Natural killer cell (primary cell): Measurements from ENCODE around the gene KLHL3. TPM values are rescaled to one million over a fixed set of nuclear protein-coding genes. Genes with fewer than 3 reads are reported as not detected.

Experiments
- ATAC-seq, 3 donors: fragments of 150-1000 bp in 2 of 3; fragments of 200-7000 bp in 1 of 3; cut with Tn5 transposase; 1 replicate in 1 of 3; 2 replicates in 2 of 3; pipeline ENCODE4 v1.10.0; 2021; ENCODE audit warnings: mild to moderate bottlenecking in 2 of 3, moderate library complexity in 2 of 3
- DNase-seq, 2 donors: peaks; one replicate each; pipeline versions ENCODE4 v3.0.0 to v3.0.0-alpha.2; 2013 to 2021; ENCODE audit warnings: mixed read lengths in 1 of 2
- H3K27ac ChIP-seq: one replicate; pipeline ENCODE4 v1.5.1; 2013; ENCODE audit warnings: mild to moderate bottlenecking, low read length
- H3K27me3 ChIP-seq: one replicate; pipeline ENCODE4 v1.6.1; 2013; ENCODE audit warnings: low read length; ENCODE audit not compliant: control insufficient read depth, insufficient read depth
- H3K36me3 ChIP-seq: one replicate; pipeline ENCODE4 v1.6.1; 2013; ENCODE audit warnings: low read length; ENCODE audit not compliant: control insufficient read depth, insufficient read depth
- H3K4me1 ChIP-seq: one replicate; pipeline ENCODE4 v1.6.1; 2013; ENCODE audit warnings: low read length; ENCODE audit not compliant: control insufficient read depth, insufficient read depth
- H3K4me3 ChIP-seq: one replicate; pipeline ENCODE4 v1.5.1; 2013; ENCODE audit warnings: low read length
- H3K9me3 ChIP-seq: one replicate; pipeline ENCODE4 v1.6.1; 2013; ENCODE audit warnings: low read length; ENCODE audit not compliant: control insufficient read depth, insufficient read depth
- H3K27ac Mint-ChIP-seq, 2 donors: one replicate each; pipeline ENCODE4 v1.8.0; 2022; ENCODE audit warnings: mild to moderate bottlenecking in 2 of 2, mixed read lengths in 2 of 2, moderate library complexity in 1 of 2
- H3K27me3 Mint-ChIP-seq, 2 donors: one replicate each; pipeline ENCODE4 v1.8.0; 2022; ENCODE audit warnings: low read depth in 2 of 2, mixed read lengths in 2 of 2
- H3K36me3 Mint-ChIP-seq: one replicate; pipeline ENCODE4 v1.8.0; 2022; ENCODE audit warnings: mixed read lengths
- H3K4me1 Mint-ChIP-seq, 2 donors: one replicate each; pipeline ENCODE4 v1.8.0; 2022; ENCODE audit warnings: mixed read lengths in 2 of 2
- H3K4me3 Mint-ChIP-seq: one replicate; pipeline ENCODE4 v1.8.0; 2022; ENCODE audit warnings: mild to moderate bottlenecking, moderate library complexity, mixed read lengths
- H3K9me3 Mint-ChIP-seq, 2 donors: one replicate each; pipeline ENCODE4 v1.8.0; 2022; ENCODE audit warnings: mixed read lengths in 2 of 2
- WGBS: methylation state at CpG from one replicate; pipeline ENCODE4 v1.1.7; 2013; ENCODE audit warnings: missing lambda C conversion rate; ENCODE audit not compliant: insufficient coverage; 5-methylcytosine and 5-hydroxymethylcytosine counted together
- intact Hi-C: fragments of 100-400 bp; cut with micrococcal nuclease; formaldehyde crosslinking; loops from one replicate; pipeline ENCODE4 v1.14.2; 2022
- total RNA-seq, 4 donors: library from RNA; stranded (reverse); fragments of 120-200 nt in 1 of 4; gene quantifications; one replicate each; pipeline versions ENCODE4 v1.2.3 to v1.2.4, GENCODE V29; 2013 to 2022
- TF ChIP-seq, protein P1 (sequence below): fragments of 200-600 bp; IDR thresholded peaks from one replicate; pipeline ENCODE4 v1.8.0; 2022; ENCODE audit warnings: antibody characterized with exemption

KLHL3 gene, protein sequence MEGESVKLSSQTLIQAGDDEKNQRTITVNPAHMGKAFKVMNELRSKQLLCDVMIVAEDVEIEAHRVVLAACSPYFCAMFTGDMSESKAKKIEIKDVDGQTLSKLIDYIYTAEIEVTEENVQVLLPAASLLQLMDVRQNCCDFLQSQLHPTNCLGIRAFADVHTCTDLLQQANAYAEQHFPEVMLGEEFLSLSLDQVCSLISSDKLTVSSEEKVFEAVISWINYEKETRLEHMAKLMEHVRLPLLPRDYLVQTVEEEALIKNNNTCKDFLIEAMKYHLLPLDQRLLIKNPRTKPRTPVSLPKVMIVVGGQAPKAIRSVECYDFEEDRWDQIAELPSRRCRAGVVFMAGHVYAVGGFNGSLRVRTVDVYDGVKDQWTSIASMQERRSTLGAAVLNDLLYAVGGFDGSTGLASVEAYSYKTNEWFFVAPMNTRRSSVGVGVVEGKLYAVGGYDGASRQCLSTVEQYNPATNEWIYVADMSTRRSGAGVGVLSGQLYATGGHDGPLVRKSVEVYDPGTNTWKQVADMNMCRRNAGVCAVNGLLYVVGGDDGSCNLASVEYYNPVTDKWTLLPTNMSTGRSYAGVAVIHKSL
- 10 to 100 TPM; 11.2 to 14.0 (median 13.2) TPM for total RNA-seq
- total RNA-seq (2013): 7.7 TPM

GRCh38 chr5:137735555-137736284 is at the start of gene KLHL3:
TSS of gene KLHL3 (minus strand) at chr5:137736089. CDS start at chr5:137735646, 443 bp downstream.
- peak; percentile 59 to 63 (median 63) for ATAC-seq
- peaks cover 0 to 6% of the 10 kb centered on the region in 2 donors for H3K4me1 Mint-ChIP-seq
- intact Hi-C loops: no loop called here
- Histone ChIP-seq H3K27me3 (no peaks in the 10 kb centered on the region), H3K36me3 (no peaks in the 10 kb centered on the region), H3K4me3 (peak within 1 kb of the TSS; percentile 43), H3K9me3 (no peaks in the 10 kb centered on the region), H3K4me1 (peaks cover 31% of the 10 kb centered on the region), H3K27ac (peak within 1 kb of the TSS; percentile 37)
- H3K9me3 Mint-ChIP-seq: no peaks in the 10 kb centered on the region
- H3K27me3 Mint-ChIP-seq: no peaks in the 10 kb centered on the region
- H3K4me3 Mint-ChIP-seq: no peak within 1 kb of the TSS
- H3K36me3 Mint-ChIP-seq: no peaks in the 10 kb centered on the region
- TF ChIP-seq, protein P1, sequence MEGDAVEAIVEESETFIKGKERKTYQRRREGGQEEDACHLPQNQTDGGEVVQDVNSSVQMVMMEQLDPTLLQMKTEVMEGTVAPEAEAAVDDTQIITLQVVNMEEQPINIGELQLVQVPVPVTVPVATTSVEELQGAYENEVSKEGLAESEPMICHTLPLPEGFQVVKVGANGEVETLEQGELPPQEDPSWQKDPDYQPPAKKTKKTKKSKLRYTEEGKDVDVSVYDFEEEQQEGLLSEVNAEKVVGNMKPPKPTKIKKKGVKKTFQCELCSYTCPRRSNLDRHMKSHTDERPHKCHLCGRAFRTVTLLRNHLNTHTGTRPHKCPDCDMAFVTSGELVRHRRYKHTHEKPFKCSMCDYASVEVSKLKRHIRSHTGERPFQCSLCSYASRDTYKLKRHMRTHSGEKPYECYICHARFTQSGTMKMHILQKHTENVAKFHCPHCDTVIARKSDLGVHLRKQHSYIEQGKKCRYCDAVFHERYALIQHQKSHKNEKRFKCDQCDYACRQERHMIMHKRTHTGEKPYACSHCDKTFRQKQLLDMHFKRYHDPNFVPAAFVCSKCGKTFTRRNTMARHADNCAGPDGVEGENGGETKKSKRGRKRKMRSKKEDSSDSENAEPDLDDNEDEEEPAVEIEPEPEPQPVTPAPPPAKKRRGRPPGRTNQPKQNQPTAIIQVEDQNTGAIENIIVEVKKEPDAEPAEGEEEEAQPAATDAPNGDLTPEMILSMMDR: no peak
- no peak within 1 kb of the TSS for H3K27ac Mint-ChIP-seq
- peak; percentile 18 to 59 for DNase-seq
- 7% methylated on average over 12 of the region's 12 CpGs for WGBS

GRCh38 chr5:137782984-137783536 is 47.2 kb upstream of the KLHL3 start:
- no peak overlapping the region for H3K4me3 ChIP-seq
- no peaks in the 10 kb centered on the region for H3K36me3 ChIP-seq
- TF ChIP-seq, protein P1: no peak
- H3K4me1 ChIP-seq: no peaks in the 10 kb centered on the region
- no peak overlapping the region for H3K27ac ChIP-seq
- no peaks in the 10 kb centered on the region for H3K9me3 ChIP-seq
- peaks cover 0 to 4% of the 10 kb centered on the region in 2 donors for H3K27me3 Mint-ChIP-seq
- ATAC-seq (no peak), DNase-seq (no peak)
- H3K36me3 Mint-ChIP-seq: no peaks in the 10 kb centered on the region
- H3K27me3 ChIP-seq: no peaks in the 10 kb centered on the region
- H3K4me1 Mint-ChIP-seq: no peaks in the 10 kb centered on the region
- H3K9me3 Mint-ChIP-seq: no peaks in the 10 kb centered on the region
- intact Hi-C loops: loop anchor here (10.0 kb wide), 1 partner anchor 282 kb away; no protein-coding TSS in a partner anchor
- WGBS: 88% methylated on average over 4 of the region's 4 CpGs
- no peak overlapping the region for H3K4me3 Mint-ChIP-seq
- H3K27ac Mint-ChIP-seq: no peak overlapping the region

DNA sequence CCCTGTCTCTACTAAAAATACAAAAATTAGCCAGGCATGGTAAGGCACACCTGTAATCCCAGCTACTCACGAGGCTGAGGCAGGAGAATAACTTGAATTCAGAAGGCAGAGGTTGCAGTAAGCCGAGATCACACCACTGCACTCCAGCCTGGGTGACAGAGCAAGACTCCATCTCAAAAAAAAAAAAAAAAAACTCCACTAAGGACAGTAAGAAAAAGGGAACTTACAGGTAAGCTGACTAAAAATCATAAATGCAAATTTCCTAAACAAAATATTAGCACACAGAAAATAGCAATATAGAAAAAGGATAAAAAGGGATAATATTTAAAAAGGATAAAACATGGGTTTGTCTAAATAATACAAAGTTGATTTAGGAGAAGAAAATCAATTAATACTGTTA is 46.2 kb upstream of the KLHL3 start:
- DNase-seq (no peak), ATAC-seq (no peak)
- intact Hi-C loops: loop anchor here (10.0 kb wide), 1 partner anchor 283 kb away; no protein-coding TSS in a partner anchor
- Histone ChIP-seq H3K36me3 (no peaks in the 10 kb centered on the region), H3K27ac (no peak overlapping the region), H3K4me1 (no peaks in the 10 kb centered on the region), H3K9me3 (no peaks in the 10 kb centered on the region), H3K4me3 (no peak overlapping the region), H3K27me3 (no peaks in the 10 kb centered on the region)
- Mint-ChIP-seq H3K9me3 (no peaks in the 10 kb centered on the region), H3K27ac (no peak overlapping the region), H3K4me3 (no peak overlapping the region), H3K36me3 (no peaks in the 10 kb centered on the region), H3K4me1 (no peaks in the 10 kb centered on the region), H3K27me3 (peaks cover 0 to 4% of the 10 kb centered on the region in 2 donors)
- WGBS: 88% methylated on average over 2 of the region's 2 CpGs
- TF ChIP-seq, protein P1: no peak
